Natural killer cell (primary cell): ENCODE measurements around the gene KRT2. TPM values are rescaled to one million over a fixed set of nuclear protein-coding genes. Genes with fewer than 3 reads are reported as not detected.
A peak's percentile ranks its signal among the peaks of the same experiment; 100 is the strongest.

Experiments used
- ATAC-seq, 3 donors: fragments of 150-1000 bp in 2 of 3; fragments of 200-7000 bp in 1 of 3; cut with Tn5 transposase; 1 replicate in 1 of 3; 2 replicates in 2 of 3; pipeline ENCODE4 v1.10.0; 2021; ENCODE audit warnings: mild to moderate bottlenecking in 2 of 3, moderate library complexity in 2 of 3
- DNase-seq, 2 donors: peaks; one replicate each; pipeline versions ENCODE4 v3.0.0 to v3.0.0-alpha.2; 2013 to 2021; ENCODE audit warnings: mixed read lengths in 1 of 2
- H3K27ac ChIP-seq: one replicate; pipeline ENCODE4 v1.5.1; 2013; ENCODE audit warnings: mild to moderate bottlenecking, low read length
- H3K27me3 ChIP-seq: one replicate; pipeline ENCODE4 v1.6.1; 2013; ENCODE audit warnings: low read length; ENCODE audit not compliant: control insufficient read depth, insufficient read depth
- H3K36me3 ChIP-seq: one replicate; pipeline ENCODE4 v1.6.1; 2013; ENCODE audit warnings: low read length; ENCODE audit not compliant: control insufficient read depth, insufficient read depth
- H3K4me1 ChIP-seq: one replicate; pipeline ENCODE4 v1.6.1; 2013; ENCODE audit warnings: low read length; ENCODE audit not compliant: control insufficient read depth, insufficient read depth
- H3K4me3 ChIP-seq: one replicate; pipeline ENCODE4 v1.5.1; 2013; ENCODE audit warnings: low read length
- H3K9me3 ChIP-seq: one replicate; pipeline ENCODE4 v1.6.1; 2013; ENCODE audit warnings: low read length; ENCODE audit not compliant: control insufficient read depth, insufficient read depth
- H3K27ac Mint-ChIP-seq, 2 donors: one replicate each; pipeline ENCODE4 v1.8.0; 2022; ENCODE audit warnings: mild to moderate bottlenecking in 2 of 2, mixed read lengths in 2 of 2, moderate library complexity in 1 of 2
- H3K27me3 Mint-ChIP-seq, 2 donors: one replicate each; pipeline ENCODE4 v1.8.0; 2022; ENCODE audit warnings: low read depth in 2 of 2, mixed read lengths in 2 of 2
- H3K36me3 Mint-ChIP-seq: one replicate; pipeline ENCODE4 v1.8.0; 2022; ENCODE audit warnings: mixed read lengths
- H3K4me1 Mint-ChIP-seq, 2 donors: one replicate each; pipeline ENCODE4 v1.8.0; 2022; ENCODE audit warnings: mixed read lengths in 2 of 2
- H3K4me3 Mint-ChIP-seq: one replicate; pipeline ENCODE4 v1.8.0; 2022; ENCODE audit warnings: mild to moderate bottlenecking, moderate library complexity, mixed read lengths
- H3K9me3 Mint-ChIP-seq, 2 donors: one replicate each; pipeline ENCODE4 v1.8.0; 2022; ENCODE audit warnings: mixed read lengths in 2 of 2
- CTCF ChIP-seq: fragments of 200-600 bp; IDR thresholded peaks from one replicate; pipeline ENCODE4 v1.8.0; 2022; ENCODE audit warnings: antibody characterized with exemption
- WGBS: methylation state at CpG from one replicate; pipeline ENCODE4 v1.1.7; 2013; ENCODE audit warnings: missing lambda C conversion rate; ENCODE audit not compliant: insufficient coverage; 5-methylcytosine and 5-hydroxymethylcytosine counted together
- intact Hi-C: fragments of 100-400 bp; cut with micrococcal nuclease; formaldehyde crosslinking; loops from one replicate; pipeline ENCODE4 v1.14.2; 2022
- total RNA-seq, 4 donors: library from RNA; stranded (reverse); fragments of 120-200 nt in 1 of 4; gene quantifications; one replicate each; pipeline versions ENCODE4 v1.2.3 to v1.2.4, GENCODE V29; 2013 to 2022

The KRT2 gene
- total RNA-seq, 3 donors from 2014 or later (not counting 1 experiment from before 2014, with no cell fraction given), result 0.63 to 1.4 (median 0.66) TPM

GRCh38 chr12:52676163-52676562 lies 24.2 kb upstream of the KRT2 start:
- H3K9me3 ChIP-seq, result no peaks in the 10 kb centered on the region
- Mint-ChIP-seq H3K27me3 (peaks cover 17 to 21% of the 10 kb centered on the region in 2 donors), H3K36me3 (no peaks in the 10 kb centered on the region), H3K27ac (no peak overlapping the region), H3K4me3 (no peak overlapping the region), H3K4me1 (peaks cover 26 to 31% of the 10 kb centered on the region in 2 donors), H3K9me3 (no peaks in the 10 kb centered on the region)
- DNase-seq, result no peak
- H3K27ac ChIP-seq, result no peak overlapping the region
- TF ChIP-seq CTCF, result no peak
- H3K4me3 ChIP-seq, result no peak overlapping the region
- H3K36me3 ChIP-seq, result no peaks in the 10 kb centered on the region
- WGBS, result 84% methylated on average over 7 of the region's 7 CpGs
- peaks cover 3% of the 10 kb centered on the region for H3K27me3 ChIP-seq
- no peaks in the 10 kb centered on the region for H3K4me1 ChIP-seq
- intact Hi-C loops, result no loop called here
- ATAC-seq, result no peak

GRCh38 chr12:52675301-52675701 lies 23.3 kb upstream of the KRT2 start:
- WGBS, result 92% methylated on average over 28 of the region's 28 CpGs
- Mint-ChIP-seq H3K27ac (no peak overlapping the region), H3K4me3 (no peak overlapping the region), H3K9me3 (no peaks in the 10 kb centered on the region), H3K27me3 (peaks cover 17 to 19% of the 10 kb centered on the region in 2 donors), H3K4me1 (peaks cover 18 to 24% of the 10 kb centered on the region in 2 donors), H3K36me3 (no peaks in the 10 kb centered on the region)
- ATAC-seq, result peak in 1 of 3 donors; percentile 49
- no peak overlapping the region for H3K27ac ChIP-seq
- no peak overlapping the region for H3K4me3 ChIP-seq
- H3K4me1 ChIP-seq, result no peaks in the 10 kb centered on the region
- TF ChIP-seq CTCF, result no peak
- DNase-seq, result no peak
- intact Hi-C loops, result no loop called here
- H3K27me3 ChIP-seq, result peaks cover 3% of the 10 kb centered on the region
- H3K36me3 ChIP-seq, result no peaks in the 10 kb centered on the region
- H3K9me3 ChIP-seq, result no peaks in the 10 kb centered on the region

GRCh38 chr12:52674433-52674775 lies 22.4 kb upstream of the KRT2 start:
- no peak overlapping the region for H3K4me3 Mint-ChIP-seq
- Histone ChIP-seq H3K27me3 (peaks cover 3% of the 10 kb centered on the region), H3K4me1 (no peaks in the 10 kb centered on the region), H3K27ac (no peak overlapping the region), H3K36me3 (no peaks in the 10 kb centered on the region), H3K4me3 (no peak overlapping the region), H3K9me3 (no peaks in the 10 kb centered on the region)
- no peaks in the 10 kb centered on the region for H3K9me3 Mint-ChIP-seq
- H3K27me3 Mint-ChIP-seq, result peaks cover 17 to 21% of the 10 kb centered on the region in 2 donors
- TF ChIP-seq CTCF, result no peak
- intact Hi-C loops, result no loop called here
- 99% methylated on average over 4 of the region's 4 CpGs for WGBS
- ATAC-seq (no peak), DNase-seq (no peak)
- H3K4me1 Mint-ChIP-seq, result peaks cover 9 to 15% of the 10 kb centered on the region in 2 donors
- no peaks in the 10 kb centered on the region for H3K36me3 Mint-ChIP-seq
- no peak overlapping the region for H3K27ac Mint-ChIP-seq

GRCh38 chr12:52673713-52674432 lies 21.9 kb upstream of the KRT2 start:
- WGBS, result 77% methylated on average over 3 of the region's 3 CpGs
- intact Hi-C loops, result no loop called here
- Mint-ChIP-seq H3K27ac (no peak overlapping the region), H3K27me3 (peaks cover 17 to 22% of the 10 kb centered on the region in 2 donors), H3K36me3 (no peaks in the 10 kb centered on the region), H3K4me1 (peaks cover 7 to 12% of the 10 kb centered on the region in 2 donors), H3K9me3 (no peaks in the 10 kb centered on the region), H3K4me3 (no peak overlapping the region)
- H3K4me1 ChIP-seq, result no peaks in the 10 kb centered on the region
- DNase-seq, result no peak
- no peak for TF ChIP-seq CTCF
- H3K36me3 ChIP-seq, result no peaks in the 10 kb centered on the region
- no peak overlapping the region for H3K4me3 ChIP-seq
- no peaks in the 10 kb centered on the region for H3K9me3 ChIP-seq
- H3K27ac ChIP-seq, result no peak overlapping the region
- ATAC-seq, result no peak
- peaks cover 3% of the 10 kb centered on the region for H3K27me3 ChIP-seq
